ENCODE results near the gene MAPK8IP3.

- TF ChIP-seq POLR2A (IDR thresholded peaks at IDR 0.05; ENCODE audit: low read length) (no peak), GATA1 (IDR thresholded peaks at IDR 0.05; ENCODE audit: low read depth, low read length) (no peak)
Measured at GRCh38 chr16:1696863-1697262, 9.1 kb upstream of the MAPK8IP3 start.

Data from erythroblast (primary cell).